HL-60 (cell line): ENCODE data around the gene SALL1.

Experiments
- DNase-seq, 2 experiments: peaks; one replicate each; pipeline ENCODE4 v3.0.0-alpha.2; 2010 to 2020; ENCODE audit warnings: low read depth in 1 of 2, low spot score in 1 of 2
- H3K27ac ChIP-seq: fragments of 250-450 bp; sonication (Bioruptor Pico); replicated peaks from 2 replicates; pipeline ENCODE4 v1.5.1; 2020; ENCODE audit warnings: mild to moderate bottlenecking, moderate library complexity
- H3K27me3 ChIP-seq: fragments of 250-450 bp; sonication (Bioruptor Pico); 2 replicates; pipeline ENCODE4 v1.5.1; 2021; ENCODE audit warnings: mild to moderate bottlenecking, moderate library complexity; ENCODE audit not compliant: insufficient read depth, poor library complexity, severe bottlenecking
- H3K4me3 ChIP-seq: replicated peaks from 2 replicates; pipeline ENCODE4 v1.5.1; 2011; ENCODE audit warnings: mild to moderate bottlenecking, control low read depth, low read length; ENCODE audit not compliant: insufficient read depth
- CTCF ChIP-seq: IDR thresholded peaks from one replicate; pipeline ENCODE4 v1.5.1; 2011; ENCODE audit warnings: low read length, control low read depth, inconsistent platforms; ENCODE audit not compliant: insufficient read depth
- GABPA ChIP-seq: IDR thresholded peaks from 2 replicates; pipeline ENCODE4 v1.6.1; 2012; ENCODE audit warnings: low read depth
- POLR2AphosphoS5 ChIP-seq: IDR thresholded peaks from 2 replicates; pipeline ENCODE4 v1.6.1; 2012; ENCODE audit warnings: low read depth
- REST ChIP-seq: IDR thresholded peaks from 2 replicates; pipeline ENCODE4 v1.6.1; 2012; ENCODE audit warnings: low read depth; ENCODE audit not compliant: insufficient replicate concordance
- SPI1 ChIP-seq: IDR thresholded peaks from 2 replicates; pipeline ENCODE4 v1.6.1; 2012; ENCODE audit warnings: low read depth, mild to moderate bottlenecking, borderline replicate concordance

Gene SALL1

GRCh38 chr16:51134269-51134812 is 16.7 kb downstream of the SALL1 start:
- DNase-seq: no peak
- Histone ChIP-seq H3K27ac (no peak overlapping the region), H3K27me3 (peaks cover 16% of the 10 kb centered on the region), H3K4me3 (no peak overlapping the region)
- TF ChIP-seq REST (no peak), GABPA (no peak), SPI1 (no peak), POLR2AphosphoS5 (no peak), CTCF (no peak)

- no peak overlapping the region for H3K4me3 ChIP-seq
- peaks cover 16% of the 10 kb centered on the region for H3K27me3 ChIP-seq
- no peak for DNase-seq
- no peak overlapping the region for H3K27ac ChIP-seq
- TF ChIP-seq CTCF (no peak), SPI1 (no peak), GABPA (no peak), POLR2AphosphoS5 (no peak), REST (no peak)
Observed at GRCh38 chr16:51133688-51134087, 17.4 kb downstream of the SALL1 start.

- Histone ChIP-seq H3K4me3 (no peak overlapping the region), H3K27me3 (peaks cover 16% of the 10 kb centered on the region), H3K27ac (no peak overlapping the region)
- no peak for TF ChIP-seq SPI1
- no peak for TF ChIP-seq POLR2AphosphoS5
- no peak for DNase-seq
Observed at GRCh38 chr16:51133183-51133582, 17.9 kb downstream of the SALL1 start.

GRCh38 chr16:51132490-51133115 is 18.5 kb downstream of the SALL1 start:
- no peak for DNase-seq
- TF ChIP-seq POLR2AphosphoS5 (no peak), CTCF (no peak), SPI1 (no peak), REST (no peak), GABPA (no peak)
- Histone ChIP-seq H3K27ac (no peak overlapping the region), H3K4me3 (no peak overlapping the region), H3K27me3 (peaks cover 16% of the 10 kb centered on the region)
